GM20431 (cell line): ENCODE data around the gene DYNLL1.
"Not testable (repeated sequence)": the region's sequence is repeated elsewhere in the genome, so short reads cannot be mapped to it uniquely, and the experiment has no call there.

ENCODE experiments used
- in situ Hi-C: fragments of 300-500 bp; cut with MseI, MboI; formaldehyde crosslinking; loops from one replicate; pipeline ENCODE4 v1.15.0; 2020; ENCODE audit warnings: low sequenced_read_pairs; ENCODE audit not compliant: unreplicated experiment

Gene DYNLL1

DNA sequence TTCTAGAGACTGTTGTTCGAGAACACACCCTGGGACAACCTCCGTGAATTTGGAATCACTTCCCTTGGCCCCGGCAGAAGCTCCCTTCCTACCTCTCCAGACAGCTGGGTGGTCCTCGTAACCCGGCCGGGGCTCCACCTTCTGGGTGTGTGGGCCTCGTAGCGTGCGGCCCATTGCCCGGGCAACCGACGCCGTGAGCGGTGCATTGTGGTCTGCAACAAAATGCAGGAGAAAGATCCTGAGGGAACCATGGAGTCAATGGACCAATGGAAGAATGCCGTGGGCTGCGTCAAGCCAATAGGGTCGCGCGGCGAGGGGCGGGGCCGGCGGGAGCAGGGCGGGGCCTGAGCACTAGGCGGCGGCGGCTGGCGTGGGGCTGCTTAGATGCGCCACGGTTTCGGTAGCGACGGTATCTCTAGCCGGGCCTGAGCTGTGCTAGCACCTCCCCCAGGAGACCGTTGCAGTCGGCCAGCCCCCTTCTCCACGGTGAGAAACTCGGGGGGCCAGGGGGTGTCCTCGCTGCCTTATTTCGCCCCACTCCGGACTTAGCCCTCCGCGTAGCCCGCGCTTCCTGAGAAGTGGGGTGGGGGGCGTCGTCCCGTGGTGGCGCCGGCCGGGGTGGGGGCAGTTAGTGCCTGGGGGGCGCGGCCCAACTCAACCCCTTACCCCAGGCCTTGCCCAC is at the start of gene DYNLL1:
Gene DYNLL1 (plus strand): TSS at position 383 of the 682 bp plus-strand sequence. CDS start 309 bp downstream, outside the sequence.
- in situ Hi-C loops, result no loop called here

- in situ Hi-C loops, result not testable (repeated sequence)
Observed at GRCh38 chr12:120446844-120447178, 49.1 kb upstream of the DYNLL1 start.

DNA sequence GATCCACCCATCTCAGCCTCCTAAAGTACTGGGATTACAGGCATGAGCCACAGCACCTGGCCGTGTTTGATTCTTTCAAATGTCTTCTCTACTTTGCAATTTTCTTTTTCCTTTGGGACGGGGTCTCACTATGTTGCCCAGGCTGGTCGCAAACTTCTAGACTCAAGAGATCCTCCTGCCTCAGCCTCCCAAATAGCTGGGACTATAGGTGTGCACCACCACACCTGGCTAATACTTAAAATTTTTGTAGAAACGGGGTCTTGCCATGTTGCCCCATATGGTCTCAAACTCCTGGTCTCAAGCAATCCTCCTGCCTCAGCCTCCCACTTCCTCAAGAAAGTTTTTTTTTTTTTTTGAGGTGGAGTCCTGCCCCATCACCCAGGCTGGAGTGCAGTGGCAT is 47.9 kb upstream of the DYNLL1 start:
- in situ Hi-C loops, result no loop called here

DNA sequence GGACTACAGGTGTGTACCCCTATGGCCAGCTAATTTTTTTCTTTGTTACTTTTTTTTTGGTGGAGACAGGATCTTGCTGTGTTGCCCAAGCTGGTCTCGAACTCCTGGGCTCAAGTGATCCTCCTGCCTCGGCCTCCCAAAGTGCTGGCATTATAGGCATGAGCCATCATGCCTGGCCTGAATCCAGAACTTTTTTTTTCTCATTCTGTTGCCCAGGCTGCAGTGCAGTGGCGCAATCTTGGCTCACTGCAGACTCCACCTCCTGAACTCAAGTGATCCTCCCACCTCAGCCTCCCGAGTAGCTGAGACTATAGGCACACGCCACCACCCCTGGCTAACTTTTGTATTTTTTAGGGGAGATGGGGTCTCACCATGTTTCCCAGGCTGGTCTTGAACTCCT is 43.4 kb upstream of the DYNLL1 start:
- in situ Hi-C loops, result not testable (repeated sequence)

DNA sequence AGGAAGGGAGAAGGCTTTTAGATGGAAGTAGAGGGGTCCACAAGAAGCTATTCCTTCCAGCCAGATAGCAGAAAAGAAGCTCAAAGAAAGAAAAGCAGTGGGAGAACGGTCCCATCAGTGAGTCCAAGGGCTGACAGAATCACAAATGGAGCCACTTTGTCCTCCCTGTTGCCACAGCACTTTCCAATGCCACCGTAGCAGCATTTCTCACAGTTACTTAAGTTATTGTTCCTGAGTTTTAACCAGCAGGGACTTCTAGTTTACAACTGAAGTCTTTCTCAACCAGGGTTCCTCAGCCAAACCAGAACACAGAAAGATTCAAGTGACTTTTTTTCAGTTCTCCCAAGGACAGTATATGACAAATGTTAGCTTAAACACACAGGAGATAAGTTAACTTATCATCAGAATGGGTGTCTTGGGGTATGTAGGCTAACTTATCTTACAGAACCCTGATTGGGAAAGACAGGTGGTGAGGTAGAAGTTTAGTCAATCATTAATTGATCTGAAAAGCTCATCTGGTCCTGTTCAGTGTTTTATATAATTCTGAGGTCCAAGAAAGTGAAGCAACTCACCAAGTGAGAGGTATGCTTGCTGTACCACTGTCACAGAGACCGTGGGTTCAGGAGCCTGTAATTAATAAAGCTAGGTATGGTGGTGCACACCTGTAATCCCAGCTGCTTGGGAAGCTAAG is 42.7 kb upstream of the DYNLL1 start:
- in situ Hi-C loops, result no loop called here

- in situ Hi-C loops, result no loop called here
Observed at GRCh38 chr12:120453977-120454376, 41.9 kb upstream of the DYNLL1 start.

DNA sequence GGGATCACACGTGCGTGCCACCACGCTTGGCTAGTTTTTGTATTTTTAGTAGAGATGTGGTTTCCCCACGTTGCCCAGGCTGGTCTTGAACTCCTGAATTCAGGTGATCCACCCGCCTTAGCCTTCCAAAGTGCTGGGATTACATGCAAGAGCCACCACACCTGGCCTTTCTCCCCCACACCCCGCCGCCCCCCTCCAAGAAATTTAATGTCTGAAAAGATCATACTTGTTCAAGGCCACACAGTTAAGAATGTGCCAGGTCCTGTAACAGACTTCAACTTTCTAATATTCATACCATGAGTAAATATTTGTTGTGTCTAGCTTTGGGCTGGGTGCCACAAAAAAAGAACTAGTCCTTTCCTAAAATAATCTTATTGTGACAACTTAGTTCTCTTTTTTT is 40.6 kb upstream of the DYNLL1 start:
- in situ Hi-C loops, result no loop called here

DNA sequence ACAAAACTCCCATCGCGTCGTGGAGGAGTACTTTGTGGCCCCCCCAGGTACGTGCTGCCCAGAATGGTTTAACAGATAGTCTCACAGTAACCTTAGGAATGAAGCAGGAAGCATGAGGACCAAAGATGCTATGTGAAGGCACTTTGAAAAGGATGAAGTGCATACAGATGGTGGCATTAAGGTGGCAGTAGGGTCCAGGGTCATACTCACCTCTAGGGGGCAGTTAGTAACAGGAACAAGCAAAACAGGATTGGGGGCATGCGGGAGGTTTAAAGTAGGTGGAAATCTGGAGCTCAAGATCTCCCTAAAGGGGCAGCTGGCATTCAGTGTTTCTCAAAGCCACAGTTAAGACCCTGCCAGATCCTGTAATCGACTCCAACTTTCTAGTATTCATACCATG is 38.8 kb upstream of the DYNLL1 start:
- in situ Hi-C loops, result no loop called here

DNA sequence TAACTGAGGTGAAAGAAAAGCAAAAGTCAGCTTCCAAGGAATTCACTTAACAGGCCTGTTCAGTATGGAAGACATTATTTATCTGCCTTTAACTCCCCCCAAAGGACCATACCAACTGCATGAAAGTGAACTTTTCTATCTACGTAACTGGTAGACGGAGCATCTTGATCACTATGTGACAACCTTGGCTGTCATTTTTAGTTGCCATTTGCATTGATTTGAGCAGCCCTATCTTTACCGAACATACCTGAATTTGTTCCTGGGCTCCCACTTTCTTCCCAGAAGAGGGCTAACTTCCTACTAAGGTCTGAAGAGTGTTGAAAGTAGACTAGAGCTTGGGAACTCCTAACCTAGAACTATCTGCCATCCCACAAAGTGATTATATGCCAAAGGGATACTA is 35.8 kb upstream of the DYNLL1 start:
- in situ Hi-C loops, result no loop called here

DNA sequence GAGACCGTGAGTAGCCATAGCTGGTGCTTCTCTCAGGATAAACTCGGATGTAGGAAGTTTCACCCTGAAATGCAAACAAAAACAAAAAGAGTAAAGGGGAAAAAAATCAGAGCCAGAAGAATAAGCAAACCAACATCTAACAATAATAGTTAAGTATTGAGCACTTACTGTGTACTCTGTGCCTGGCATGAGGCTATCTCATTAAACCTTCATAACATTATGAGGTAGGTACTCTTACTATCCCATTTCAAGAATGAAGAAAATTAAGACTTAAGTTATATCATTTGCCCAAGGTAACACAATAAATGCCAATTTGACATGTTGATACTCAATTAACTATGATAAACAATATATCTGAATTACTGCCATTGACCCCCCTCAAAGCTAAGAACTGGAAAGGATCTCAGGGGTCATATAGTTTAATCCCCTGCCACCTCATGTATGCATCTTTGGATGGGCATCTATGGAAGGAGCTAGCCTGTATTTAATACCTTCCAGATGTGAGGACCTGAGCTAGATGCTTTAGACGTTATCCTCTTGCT is 33.7 kb upstream of the DYNLL1 start:
- in situ Hi-C loops, result no loop called here

DNA sequence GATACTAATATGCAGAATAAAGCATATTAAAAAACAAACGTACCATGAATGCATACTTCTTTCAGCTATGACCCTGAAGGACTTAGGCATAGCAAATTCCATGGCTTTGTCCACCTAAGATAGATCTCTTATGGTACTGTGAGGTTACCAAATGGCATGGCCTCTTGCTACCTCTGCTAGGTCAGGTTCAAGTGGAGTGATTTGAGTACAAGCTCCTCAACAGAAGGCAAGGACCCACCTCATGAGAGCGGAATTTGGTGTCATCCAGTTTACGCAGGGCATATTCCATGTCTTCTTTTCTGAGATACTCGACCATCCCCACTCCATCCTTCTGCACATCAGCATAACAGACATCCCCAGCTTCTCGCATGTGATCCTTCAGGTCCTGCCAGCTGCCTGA is 32.2 kb upstream of the DYNLL1 start:
- in situ Hi-C loops, result no loop called here

- in situ Hi-C loops, result no loop called here
Observed at GRCh38 chr12:120465756-120466155, 30.2 kb upstream of the DYNLL1 start.

DNA sequence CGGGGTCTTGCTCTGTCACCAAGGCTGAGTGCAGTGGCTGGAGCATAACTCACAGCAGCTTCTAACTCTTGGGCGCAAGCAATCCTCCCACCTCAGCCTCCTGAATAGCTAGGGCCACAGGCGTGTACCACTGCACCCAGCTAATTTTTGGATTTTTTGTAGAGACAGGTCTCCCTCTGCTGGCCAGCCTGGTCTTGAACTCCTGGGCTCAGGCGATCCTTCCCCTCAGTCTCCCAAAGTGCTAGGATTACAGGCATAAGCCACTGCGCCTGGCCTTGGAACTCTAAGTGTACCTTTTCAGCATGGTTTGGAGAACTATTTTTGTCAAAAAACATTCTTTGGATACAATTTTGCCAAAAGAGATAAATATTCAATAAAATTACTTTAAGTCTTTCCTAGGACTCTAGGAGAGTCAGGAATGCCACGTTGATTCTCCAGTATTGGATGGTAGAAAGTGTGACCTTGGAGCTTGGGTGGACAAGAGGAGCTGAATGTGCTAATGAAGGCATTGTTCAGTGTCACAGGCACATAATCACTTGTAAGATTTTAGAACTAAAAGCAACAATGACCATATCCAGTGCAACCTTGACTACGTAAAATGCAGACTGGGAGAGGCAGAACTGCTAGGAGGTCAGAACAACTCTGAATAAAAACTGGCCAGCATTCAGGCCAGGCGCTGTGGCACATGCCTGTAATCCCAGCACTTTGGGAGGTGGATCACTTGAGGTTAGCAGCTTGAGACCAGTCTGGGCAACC is 29.2 kb upstream of the DYNLL1 start:
- in situ Hi-C loops, result no loop called here

DNA sequence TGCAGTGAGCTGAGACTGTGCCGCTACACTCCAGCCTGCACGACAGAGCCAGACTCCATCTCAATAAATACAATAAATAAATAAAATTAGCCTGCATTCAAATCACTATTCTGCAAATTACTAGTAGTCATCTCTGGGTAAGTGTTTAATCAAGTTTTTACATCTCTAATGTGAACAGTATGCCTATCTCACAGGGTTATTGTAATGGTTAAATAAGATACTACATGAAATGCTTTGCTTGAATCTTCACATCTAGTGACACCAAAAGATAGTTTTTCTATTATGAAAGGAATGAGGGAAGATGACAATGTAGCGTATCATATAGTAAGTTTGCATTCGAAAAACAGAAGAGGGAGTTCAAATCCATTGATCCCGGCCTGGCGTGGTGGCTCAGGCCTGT is 28.5 kb upstream of the DYNLL1 start:
- in situ Hi-C loops, result no loop called here

DNA sequence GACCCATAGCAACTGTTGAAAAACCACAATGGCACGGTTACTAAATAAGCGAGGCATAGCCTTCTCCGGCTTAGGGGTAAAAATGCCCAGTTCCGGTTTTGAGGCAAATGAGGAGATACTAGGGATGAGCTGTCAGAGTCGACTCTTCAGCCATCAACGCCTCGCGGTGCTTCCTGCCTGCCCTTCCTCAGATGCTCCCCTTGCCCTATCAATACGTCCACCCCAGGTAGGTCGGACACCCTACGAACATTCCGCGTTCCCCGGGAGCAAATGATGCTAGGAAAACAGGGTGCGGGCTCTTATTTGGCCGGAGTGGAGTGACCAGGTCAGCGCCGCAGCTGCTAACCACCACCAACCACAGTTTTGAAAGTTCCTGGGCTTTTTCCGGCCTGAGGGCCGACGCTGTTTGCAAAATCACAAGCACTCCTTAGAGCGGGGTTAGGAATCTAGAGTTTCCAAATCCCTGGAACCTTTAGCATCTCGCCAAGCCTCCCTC is 27.5 kb upstream of the DYNLL1 start:
- in situ Hi-C loops, result no loop called here

GRCh38 chr12:120468821-120469449 is 27.0 kb upstream of the DYNLL1 start:
- in situ Hi-C loops, result no loop called here

DNA sequence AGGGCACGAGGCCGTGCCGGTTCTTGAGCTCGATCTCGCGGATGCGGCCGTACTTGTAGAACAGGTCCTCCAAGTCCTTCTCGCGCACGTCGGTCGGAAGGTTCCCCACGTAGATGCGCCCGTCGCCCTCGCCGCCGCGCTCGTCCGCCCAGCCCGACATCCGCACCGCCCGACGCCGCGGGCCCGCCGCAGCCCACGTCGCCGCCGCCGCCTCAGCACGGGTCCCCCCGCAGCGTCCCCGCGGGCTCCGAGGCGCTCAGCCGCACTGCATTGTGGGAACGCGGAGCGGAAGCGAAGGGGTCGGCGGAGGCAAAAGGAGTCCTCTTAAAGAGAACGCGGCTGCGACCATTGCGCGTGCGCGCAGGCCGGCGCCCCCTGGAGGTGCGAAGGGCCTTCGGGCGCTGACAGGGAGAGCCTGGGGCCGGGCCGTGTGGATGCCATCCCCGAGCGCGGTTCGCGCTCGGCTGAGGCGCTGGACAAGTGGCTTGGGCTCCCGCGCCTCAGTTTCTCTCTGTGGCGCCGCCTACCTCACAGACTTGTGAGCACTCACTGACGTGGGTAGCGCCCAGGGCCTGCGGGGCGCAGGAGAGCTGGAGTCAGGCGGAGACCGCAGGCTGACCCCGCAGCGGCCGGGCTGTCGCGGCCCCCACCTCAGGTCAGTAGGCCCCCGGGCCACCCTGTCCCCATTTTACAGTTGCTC is 26.3 kb upstream of the DYNLL1 start, which contains the start of gene SRSF9:
Gene SRSF9 (minus strand): TSS at position 299 of the 700 bp plus-strand sequence. CDS start 139 bp downstream, at position 160.
- in situ Hi-C loops, result no loop called here

GRCh38 chr12:120470150-120470784 is 25.6 kb upstream of the DYNLL1 start:
- in situ Hi-C loops, result no loop called here

DNA sequence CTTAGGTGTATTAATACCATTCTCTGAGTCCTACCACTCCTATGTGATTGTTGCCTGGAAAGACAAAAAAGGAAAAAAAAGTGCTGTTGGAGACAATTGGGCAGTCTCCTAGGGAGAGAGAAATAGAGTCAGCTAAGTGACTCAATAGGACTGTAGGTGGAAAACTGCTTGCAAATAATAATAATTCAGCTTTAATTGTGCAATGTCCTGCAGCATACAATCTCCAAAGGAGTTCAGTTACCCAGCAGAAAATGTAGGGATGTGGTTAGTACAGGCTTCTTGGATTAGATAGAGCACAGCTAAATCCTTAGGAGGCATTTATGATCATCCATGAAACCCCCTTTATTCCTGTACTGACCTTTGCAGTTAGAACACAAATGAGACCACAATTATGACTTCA is 23.4 kb upstream of the DYNLL1 start:
- in situ Hi-C loops, result no loop called here
